ENCODE measurements around the gene GATA2.

GRCh38 chr3:128433837-128434165 is 59.2 kb downstream of the GATA2 start:
- TF ChIP-seq CTCF (CRISPR knock-in tag; IDR thresholded peaks at IDR 0.05) (no peak), ZNF382 (CRISPR knock-in tag; IDR thresholded peaks at IDR 0.05; ENCODE audit: borderline replicate concordance) (no peak), POLR2AphosphoS5 (IDR thresholded peaks at IDR 0.05; ENCODE audit: low read depth, low read length) (no peak), POLR2A (IDR thresholded peaks at IDR 0.05; ENCODE audit: insufficient read depth in 1 of 2, low read depth in 2 of 2, low read length in 2 of 2) (no peak), GATAD1 (CRISPR knock-in tag; IDR thresholded peaks at IDR 0.05) (no peak), NBN (conservative IDR thresholded peaks at IDR 0.05) (no peak), MLLT10 (CRISPR knock-in tag; IDR thresholded peaks at IDR 0.05) (no peak)
